K562 (cell line): ENCODE data around the gene MED15. TPM values are rescaled to one million over a fixed set of nuclear protein-coding genes. Genes with fewer than 3 reads are reported as not detected.

Experiments used
- ERF ChIP-seq: fragments of 450-650 bp; formaldehyde crosslinking; IDR thresholded peaks from 2 replicates; pipeline ENCODE4 v1.4.0; 2020; ENCODE audit warnings: mild to moderate bottlenecking, mixed read lengths
- GABPB2 ChIP-seq: fragments of 250-450 bp; sonication (Bioruptor Pico); conservative IDR thresholded peaks from 2 replicates; pipeline ENCODE4 v1.5.1; 2021; ENCODE audit warnings: mild to moderate bottlenecking
- KDM4B ChIP-seq, 2 experiments: fragments of 450-650 bp in 1 of 2; sonication (generic) in 1 of 2; IDR thresholded peaks; 2 replicates each; pipeline ENCODE4 v1.6.1; 2016 to 2017; ENCODE audit warnings: borderline replicate concordance in 2 of 2, antibody characterized with exemption in 1 of 2, low read depth in 1 of 2, mild to moderate bottlenecking in 1 of 2
- MCM3 ChIP-seq: fragments of 450-650 bp; IDR thresholded peaks from 2 replicates; pipeline ENCODE4 v1.6.1; 2016
- NCOA1 ChIP-seq: fragments of 450-650 bp; IDR thresholded peaks from 2 replicates; pipeline ENCODE4 v1.6.1; 2016; ENCODE audit warnings: low read depth
- SAFB2 ChIP-seq: fragments of 200-400 bp; formaldehyde crosslinking; IDR thresholded peaks from 2 replicates; pipeline ENCODE4 v1.6.1; 2018; ENCODE audit warnings: borderline replicate concordance, low read length, low read depth, moderate library complexity; ENCODE audit not compliant: severe bottlenecking
- TAF7 ChIP-seq: fragments of 450-650 bp; IDR thresholded peaks from 2 replicates; pipeline ENCODE4 v1.6.1; 2016; ENCODE audit warnings: missing genetic modification characterization, missing compliant biosample characterization
- ZBTB7A ChIP-seq: IDR thresholded peaks from 2 replicates; pipeline ENCODE4 v1.6.1; 2011; ENCODE audit warnings: low read depth, mild to moderate bottlenecking, low read length, moderate library complexity, borderline replicate concordance; ENCODE audit not compliant: control insufficient read depth
- ZFPM2 ChIP-seq: fragments of 250-450 bp; sonication (Bioruptor Pico); IDR thresholded peaks from 2 replicates; pipeline ENCODE4 v1.5.1; 2022; ENCODE audit warnings: mild to moderate bottlenecking
- ZNF584 ChIP-seq: fragments of 200-800 bp; sonication (Bioruptor generic); IDR thresholded peaks from 2 replicates; pipeline ENCODE4 v1.6.1; 2016; ENCODE audit warnings: low read depth, mild to moderate bottlenecking, missing genetic modification characterization, missing compliant biosample characterization
- ZNF589 ChIP-seq: fragments of 200-800 bp; sonication (Bioruptor generic); IDR thresholded peaks from 2 replicates; pipeline ENCODE4 v1.6.1; 2016; ENCODE audit warnings: low read depth, missing genetic modification characterization, missing compliant biosample characterization
- polyA plus RNA-seq, 8 experiments: library from polyadenylated mRNA; depleted of rRNA in 4 of 8; stranded (reverse) in 5 of 8; unstranded in 3 of 8; fragments of >200 nt; fragmentation: Nextera tagmentation in 2 of 8; fragmentation: Illumina TruSeq in 1 of 8; extraction: Ambion mirVana in 2 of 8; extraction: Trizol in 1 of 8; gene quantifications; 2 replicates each; pipeline versions ENCODE4 v1.2.1 to v1.2.3, GENCODE V29; 2011 to 2014; ENCODE audit warnings: inconsistent platforms in 1 of 8, missing spikeins in 1 of 8
- total RNA-seq, 7 experiments: library from RNA; depleted of rRNA in 6 of 7; stranded (reverse); fragments of >200 nt in 6 of 7; fragmentation: Illumina TruSeq in 2 of 7; extraction: Trizol in 2 of 7; gene quantifications; 2 replicates each; pipeline versions ENCODE4 v1.2.1 to v1.2.3, GENCODE V29; 2011 to 2021; ENCODE audit warnings: low replicate concordance in 1 of 7
- TF ChIP-seq, protein P1 (sequence below): fragments of 250-450 bp; sonication (Bioruptor Pico); IDR thresholded peaks from 2 replicates; pipeline ENCODE4 v1.4.0; 2020
- TF ChIP-seq, protein P2 (sequence below): fragments of 250-450 bp; sonication (Bioruptor Pico); IDR thresholded peaks from 2 replicates; pipeline ENCODE4 v1.5.0; 2020; ENCODE audit warnings: mild to moderate bottlenecking, borderline replicate concordance
- TF ChIP-seq, protein P3 (sequence below): sonication (generic); formaldehyde crosslinking; IDR thresholded peaks from 2 replicates; pipeline ENCODE4 v1.8.1; 2023; ENCODE audit warnings: mild to moderate bottlenecking, missing genetic modification reagents
- TF ChIP-seq, protein P4 (sequence below): fragments of 250-450 bp; sonication (Bioruptor Pico); IDR thresholded peaks from 2 replicates; pipeline ENCODE4 v1.8.0; 2021; ENCODE audit warnings: mild to moderate bottlenecking, moderate library complexity

Gene MED15
- total and polyA plus RNA-seq, 9 of the 15 experiments (the other 6 are each of a cell fraction or from before 2014, with no cell fraction given): 4.0 to 271 (median 60.1) TPM

DNA sequence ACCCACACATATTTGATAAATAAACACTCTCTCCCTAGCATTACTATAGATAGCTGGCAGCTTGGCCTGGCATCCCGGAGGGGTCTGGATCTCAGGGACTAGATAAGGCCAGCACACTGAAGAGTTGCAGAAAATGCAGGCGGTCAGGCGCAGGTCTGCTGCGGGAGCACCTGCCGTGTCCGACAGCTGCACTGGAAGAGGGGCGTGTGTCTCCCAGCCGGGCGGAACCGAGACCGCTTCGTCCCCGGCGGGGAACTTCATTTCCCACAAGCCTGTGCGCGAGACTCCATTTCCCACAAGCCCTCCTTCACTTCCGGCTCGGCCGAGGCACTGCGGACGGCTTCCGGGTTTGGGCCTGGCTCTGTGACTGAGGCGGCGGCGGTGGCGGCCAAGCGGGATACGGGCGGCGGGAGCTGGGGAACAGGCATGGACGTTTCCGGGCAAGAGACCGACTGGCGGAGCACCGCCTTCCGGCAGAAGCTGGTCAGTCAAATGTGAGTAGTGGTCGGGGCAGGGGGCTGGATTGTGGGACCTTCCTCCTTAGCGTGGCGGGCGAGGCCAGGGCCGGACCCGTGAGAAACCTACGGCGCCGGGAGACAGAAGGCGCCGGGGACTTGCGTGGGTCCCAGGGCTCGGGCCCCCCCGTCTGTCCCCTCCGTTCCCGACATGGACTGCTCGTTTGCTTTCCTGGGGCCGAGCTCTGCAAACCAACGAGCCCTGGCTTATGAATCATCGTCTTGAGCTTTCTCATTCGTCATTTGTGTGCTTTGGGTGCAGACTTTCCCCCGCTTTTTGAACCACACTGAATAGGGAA is at the start of gene MED15 (continued):
- TF ChIP-seq, protein P1, sequence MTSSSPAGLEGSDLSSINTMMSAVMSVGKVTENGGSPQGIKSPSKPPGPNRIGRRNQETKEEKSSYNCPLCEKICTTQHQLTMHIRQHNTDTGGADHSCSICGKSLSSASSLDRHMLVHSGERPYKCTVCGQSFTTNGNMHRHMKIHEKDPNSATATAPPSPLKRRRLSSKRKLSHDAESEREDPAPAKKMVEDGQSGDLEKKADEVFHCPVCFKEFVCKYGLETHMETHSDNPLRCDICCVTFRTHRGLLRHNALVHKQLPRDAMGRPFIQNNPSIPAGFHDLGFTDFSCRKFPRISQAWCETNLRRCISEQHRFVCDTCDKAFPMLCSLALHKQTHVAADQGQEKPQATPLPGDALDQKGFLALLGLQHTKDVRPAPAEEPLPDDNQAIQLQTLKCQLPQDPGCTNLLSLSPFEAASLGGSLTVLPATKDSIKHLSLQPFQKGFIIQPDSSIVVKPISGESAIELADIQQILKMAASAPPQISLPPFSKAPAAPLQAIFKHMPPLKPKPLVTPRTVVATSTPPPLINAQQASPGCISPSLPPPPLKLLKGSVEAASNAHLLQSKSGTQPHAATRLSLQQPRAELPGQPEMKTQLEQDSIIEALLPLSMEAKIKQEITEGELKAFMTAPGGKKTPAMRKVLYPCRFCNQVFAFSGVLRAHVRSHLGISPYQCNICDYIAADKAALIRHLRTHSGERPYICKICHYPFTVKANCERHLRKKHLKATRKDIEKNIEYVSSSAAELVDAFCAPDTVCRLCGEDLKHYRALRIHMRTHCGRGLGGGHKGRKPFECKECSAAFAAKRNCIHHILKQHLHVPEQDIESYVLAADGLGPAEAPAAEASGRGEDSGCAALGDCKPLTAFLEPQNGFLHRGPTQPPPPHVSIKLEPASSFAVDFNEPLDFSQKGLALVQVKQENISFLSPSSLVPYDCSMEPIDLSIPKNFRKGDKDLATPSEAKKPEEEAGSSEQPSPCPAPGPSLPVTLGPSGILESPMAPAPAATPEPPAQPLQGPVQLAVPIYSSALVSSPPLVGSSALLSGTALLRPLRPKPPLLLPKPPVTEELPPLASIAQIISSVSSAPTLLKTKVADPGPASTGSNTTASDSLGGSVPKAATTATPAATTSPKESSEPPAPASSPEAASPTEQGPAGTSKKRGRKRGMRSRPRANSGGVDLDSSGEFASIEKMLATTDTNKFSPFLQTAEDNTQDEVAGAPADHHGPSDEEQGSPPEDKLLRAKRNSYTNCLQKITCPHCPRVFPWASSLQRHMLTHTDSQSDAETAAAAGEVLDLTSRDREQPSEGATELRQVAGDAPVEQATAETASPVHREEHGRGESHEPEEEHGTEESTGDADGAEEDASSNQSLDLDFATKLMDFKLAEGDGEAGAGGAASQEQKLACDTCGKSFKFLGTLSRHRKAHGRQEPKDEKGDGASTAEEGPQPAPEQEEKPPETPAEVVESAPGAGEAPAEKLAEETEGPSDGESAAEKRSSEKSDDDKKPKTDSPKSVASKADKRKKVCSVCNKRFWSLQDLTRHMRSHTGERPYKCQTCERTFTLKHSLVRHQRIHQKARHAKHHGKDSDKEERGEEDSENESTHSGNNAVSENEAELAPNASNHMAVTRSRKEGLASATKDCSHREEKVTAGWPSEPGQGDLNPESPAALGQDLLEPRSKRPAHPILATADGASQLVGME: no peak
- TF ChIP-seq MCM3: no peak
- TF ChIP-seq GABPB2 (CRISPR knock-in tag): peak; percentile 83
- TF ChIP-seq SAFB2: no peak
- TF ChIP-seq, protein P2, sequence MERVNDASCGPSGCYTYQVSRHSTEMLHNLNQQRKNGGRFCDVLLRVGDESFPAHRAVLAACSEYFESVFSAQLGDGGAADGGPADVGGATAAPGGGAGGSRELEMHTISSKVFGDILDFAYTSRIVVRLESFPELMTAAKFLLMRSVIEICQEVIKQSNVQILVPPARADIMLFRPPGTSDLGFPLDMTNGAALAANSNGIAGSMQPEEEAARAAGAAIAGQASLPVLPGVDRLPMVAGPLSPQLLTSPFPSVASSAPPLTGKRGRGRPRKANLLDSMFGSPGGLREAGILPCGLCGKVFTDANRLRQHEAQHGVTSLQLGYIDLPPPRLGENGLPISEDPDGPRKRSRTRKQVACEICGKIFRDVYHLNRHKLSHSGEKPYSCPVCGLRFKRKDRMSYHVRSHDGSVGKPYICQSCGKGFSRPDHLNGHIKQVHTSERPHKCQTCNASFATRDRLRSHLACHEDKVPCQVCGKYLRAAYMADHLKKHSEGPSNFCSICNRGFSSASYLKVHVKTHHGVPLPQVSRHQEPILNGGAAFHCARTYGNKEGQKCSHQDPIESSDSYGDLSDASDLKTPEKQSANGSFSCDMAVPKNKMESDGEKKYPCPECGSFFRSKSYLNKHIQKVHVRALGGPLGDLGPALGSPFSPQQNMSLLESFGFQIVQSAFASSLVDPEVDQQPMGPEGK: no peak
- TF ChIP-seq NCOA1: no peak
- TF ChIP-seq TAF7 (tag): no peak
- no peak for TF ChIP-seq ZNF589 (CRISPR knock-in tag)
- TF ChIP-seq, protein P3, sequence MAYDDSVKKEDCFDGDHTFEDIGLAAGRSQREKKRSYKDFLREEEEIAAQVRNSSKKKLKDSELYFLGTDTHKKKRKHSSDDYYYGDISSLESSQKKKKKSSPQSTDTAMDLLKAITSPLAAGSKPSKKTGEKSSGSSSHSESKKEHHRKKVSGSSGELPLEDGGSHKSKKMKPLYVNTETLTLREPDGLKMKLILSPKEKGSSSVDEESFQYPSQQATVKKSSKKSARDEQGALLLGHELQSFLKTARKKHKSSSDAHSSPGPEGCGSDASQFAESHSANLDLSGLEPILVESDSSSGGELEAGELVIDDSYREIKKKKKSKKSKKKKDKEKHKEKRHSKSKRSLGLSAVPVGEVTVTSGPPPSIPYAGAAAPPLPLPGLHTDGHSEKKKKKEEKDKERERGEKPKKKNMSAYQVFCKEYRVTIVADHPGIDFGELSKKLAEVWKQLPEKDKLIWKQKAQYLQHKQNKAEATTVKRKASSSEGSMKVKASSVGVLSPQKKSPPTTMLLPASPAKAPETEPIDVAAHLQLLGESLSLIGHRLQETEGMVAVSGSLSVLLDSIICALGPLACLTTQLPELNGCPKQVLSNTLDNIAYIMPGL: peak; percentile 97
- TF ChIP-seq, protein P4, sequence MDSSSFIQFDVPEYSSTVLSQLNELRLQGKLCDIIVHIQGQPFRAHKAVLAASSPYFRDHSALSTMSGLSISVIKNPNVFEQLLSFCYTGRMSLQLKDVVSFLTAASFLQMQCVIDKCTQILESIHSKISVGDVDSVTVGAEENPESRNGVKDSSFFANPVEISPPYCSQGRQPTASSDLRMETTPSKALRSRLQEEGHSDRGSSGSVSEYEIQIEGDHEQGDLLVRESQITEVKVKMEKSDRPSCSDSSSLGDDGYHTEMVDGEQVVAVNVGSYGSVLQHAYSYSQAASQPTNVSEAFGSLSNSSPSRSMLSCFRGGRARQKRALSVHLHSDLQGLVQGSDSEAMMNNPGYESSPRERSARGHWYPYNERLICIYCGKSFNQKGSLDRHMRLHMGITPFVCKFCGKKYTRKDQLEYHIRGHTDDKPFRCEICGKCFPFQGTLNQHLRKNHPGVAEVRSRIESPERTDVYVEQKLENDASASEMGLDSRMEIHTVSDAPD (CRISPR knock-in tag): no peak
- no peak for TF ChIP-seq KDM4B (IDR thresholded peaks at IDR 0.05; ENCODE audit: borderline replicate concordance in 2 of 2, low read depth in 1 of 2)
- no peak for TF ChIP-seq ZBTB7A
- no peak for TF ChIP-seq ERF
- TF ChIP-seq ZFPM2: peak; percentile 95; the same call in 1 of the 2 replicates
- TF ChIP-seq ZNF584 (CRISPR knock-in tag): no peak
